Spinal cord (tissue), 10 donors: ENCODE results near the gene FLNB. TPM values are rescaled to one million over a fixed set of nuclear protein-coding genes. Genes with fewer than 3 reads are reported as not detected.

Experiments
- DNase-seq, 6 donors: peaks; one replicate each; pipeline versions ENCODE4 v3.0.0 to v3.0.0-alpha.2; 2013 to 2015; ENCODE audit warnings: low spot score in 6 of 6, low read depth in 4 of 6
- H3K27ac ChIP-seq: one replicate; pipeline ENCODE4 v1.5.1; 2013; ENCODE audit warnings: low read depth, low read length, control low read depth
- H3K27me3 ChIP-seq: one replicate; pipeline ENCODE4 v1.6.1; 2013; ENCODE audit warnings: low read length; ENCODE audit not compliant: control insufficient read depth, insufficient read depth
- H3K36me3 ChIP-seq: one replicate; pipeline ENCODE4 v1.6.1; 2013; ENCODE audit warnings: low read length; ENCODE audit not compliant: control insufficient read depth, insufficient read depth
- H3K4me1 ChIP-seq: one replicate; pipeline ENCODE4 v1.6.1; 2013; ENCODE audit warnings: low read length; ENCODE audit not compliant: control insufficient read depth, insufficient read depth
- H3K4me3 ChIP-seq: one replicate; pipeline ENCODE4 v1.5.1; 2013; ENCODE audit warnings: low read depth, low read length, control low read depth
- H3K9me3 ChIP-seq: one replicate; pipeline ENCODE4 v1.6.1; 2013; ENCODE audit warnings: low read length; ENCODE audit not compliant: control insufficient read depth, insufficient read depth
- WGBS: methylation state at CpG from one replicate; pipeline ENCODE4 v1.1.5; 2013; ENCODE audit warnings: missing lambda C conversion rate; ENCODE audit not compliant: insufficient coverage; 5-methylcytosine and 5-hydroxymethylcytosine counted together
- polyA plus RNA-seq, 2 donors: library from polyadenylated mRNA; unstranded; fragments of 120-200 nt; gene quantifications; one replicate each; pipeline ENCODE4 v1.2.1, GENCODE V29; 2013; ENCODE audit not compliant: insufficient read length in 2 of 2
- total RNA-seq, 2 donors: library from RNA; depleted of rRNA in 1 of 2; stranded (reverse); fragments of 120-200 nt in 1 of 2; fragments of >200 nt in 1 of 2; gene quantifications; one replicate each; pipeline versions ENCODE4 v1.2.3 to v1.2.4, GENCODE V29; 2013 to 2014
- donor health status: healthy.

The FLNB gene
- total and polyA plus RNA-seq, 4 donors = 46.1 to 251 (median 74.7) TPM

DNA sequence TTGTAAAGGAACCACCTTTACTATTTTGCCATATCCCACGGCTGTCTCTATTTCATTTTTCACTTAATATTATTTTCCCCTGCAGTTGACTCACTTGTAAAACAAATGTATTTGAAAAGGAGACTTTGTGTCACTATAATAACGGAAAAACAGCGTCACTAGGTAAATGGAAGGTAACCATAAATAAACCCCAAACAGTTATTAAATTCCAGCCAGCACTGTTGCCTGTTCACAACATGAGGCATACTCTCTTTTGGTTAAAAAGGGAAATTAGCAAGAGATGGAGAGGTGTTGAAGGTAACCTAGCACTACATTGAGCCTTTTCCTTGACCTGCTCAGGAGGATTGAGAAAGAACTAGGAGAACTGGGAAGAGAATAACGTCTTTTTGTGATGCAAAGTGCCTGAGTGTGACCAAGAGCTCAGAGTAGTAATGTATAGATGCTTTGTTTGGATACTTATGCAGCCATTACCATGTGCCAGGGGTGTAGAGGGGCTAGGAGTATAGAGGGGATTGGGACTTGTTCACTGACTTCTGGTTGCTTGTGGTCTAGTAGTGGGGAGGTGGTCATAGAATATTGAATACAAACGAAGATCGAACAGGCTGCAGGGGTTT is 19.6 kb downstream of the FLNB start:
- Histone ChIP-seq H3K36me3 (no peaks in the 10 kb centered on the region), H3K27ac (no peak overlapping the region), H3K4me3 (no peak overlapping the region), H3K4me1 (peaks cover 12% of the 10 kb centered on the region), H3K27me3 (no peaks in the 10 kb centered on the region), H3K9me3 (no peaks in the 10 kb centered on the region)
- DNase-seq = no peak
- WGBS = 30% methylated on average over 1 of the region's 6 CpGs

- H3K27ac ChIP-seq = no peak overlapping the region
These were observed 20.7 kb downstream of the FLNB start for GRCh38 chr3:58028902-58029301.

GRCh38 chr3:58029842-58030584 is 21.8 kb downstream of the FLNB start:
- Histone ChIP-seq H3K4me3 (no peak overlapping the region), H3K27me3 (no peaks in the 10 kb centered on the region), H3K27ac (no peak overlapping the region), H3K36me3 (no peaks in the 10 kb centered on the region), H3K4me1 (peaks cover 12% of the 10 kb centered on the region), H3K9me3 (no peaks in the 10 kb centered on the region)
- 88% methylated on average over 3 of the region's 5 CpGs for WGBS
- no peak for DNase-seq

More at GRCh38 chr3:58028902-58029301, 20.7 kb downstream of the FLNB start:
- no CpG with 5 or more reads among the region's 1 CpG for WGBS
- H3K4me3 ChIP-seq = no peak overlapping the region
- H3K9me3 ChIP-seq = no peaks in the 10 kb centered on the region
- no peaks in the 10 kb centered on the region for H3K36me3 ChIP-seq
- H3K27me3 ChIP-seq = no peaks in the 10 kb centered on the region
- no peak for DNase-seq
- H3K4me1 ChIP-seq = peaks cover 12% of the 10 kb centered on the region

DNA sequence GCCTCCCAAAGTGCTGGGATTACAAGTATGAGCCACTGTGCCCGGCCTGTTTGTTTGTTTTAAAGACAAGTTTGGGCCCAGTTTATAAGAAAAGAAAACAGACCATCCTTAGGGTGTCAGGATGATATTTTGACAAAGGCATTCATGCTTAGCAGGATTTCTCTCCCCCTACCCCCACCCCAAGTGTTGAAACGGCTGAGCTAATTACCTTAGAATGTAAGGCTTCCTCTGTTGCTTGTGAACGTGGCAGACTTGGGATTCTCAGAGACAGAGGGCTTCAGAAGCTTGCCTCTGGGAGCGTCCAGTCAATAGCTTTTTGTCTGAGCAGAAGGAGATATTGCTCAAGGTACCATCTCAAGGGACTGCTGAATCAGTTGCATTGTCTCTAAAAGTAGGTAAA is 24.0 kb downstream of the FLNB start:
- Histone ChIP-seq H3K27me3 (no peaks in the 10 kb centered on the region), H3K4me3 (no peak overlapping the region), H3K9me3 (no peaks in the 10 kb centered on the region), H3K36me3 (no peaks in the 10 kb centered on the region), H3K4me1 (no peaks in the 10 kb centered on the region), H3K27ac (no peak overlapping the region)
- 55% methylated on average over 3 of the region's 4 CpGs for WGBS
- DNase-seq = no peak

- Histone ChIP-seq H3K27ac (no peak overlapping the region), H3K9me3 (no peaks in the 10 kb centered on the region), H3K4me3 (no peak overlapping the region), H3K4me1 (no peaks in the 10 kb centered on the region), H3K27me3 (no peaks in the 10 kb centered on the region), H3K36me3 (no peaks in the 10 kb centered on the region)
- WGBS = 92% methylated on average over 1 of the region's 6 CpGs
- DNase-seq = no peak
These were observed 26.7 kb downstream of the FLNB start for GRCh38 chr3:58034738-58035523.

GRCh38 chr3:58035524-58036255 is 27.5 kb downstream of the FLNB start:
- Histone ChIP-seq H3K27me3 (no peaks in the 10 kb centered on the region), H3K36me3 (no peaks in the 10 kb centered on the region), H3K4me3 (no peak overlapping the region), H3K9me3 (no peaks in the 10 kb centered on the region), H3K4me1 (no peaks in the 10 kb centered on the region), H3K27ac (peak overlapping the region; percentile 7)
- DNase-seq = no peak
- 55% methylated on average over 6 of the region's 11 CpGs for WGBS

GRCh38 chr3:58036293-58037032 is 28.2 kb downstream of the FLNB start:
- DNase-seq = no peak
- WGBS = 68% methylated on average over 7 of the region's 8 CpGs
- Histone ChIP-seq H3K27ac (peak overlapping the region; percentile 7), H3K27me3 (no peaks in the 10 kb centered on the region), H3K4me1 (peaks cover 5% of the 10 kb centered on the region), H3K9me3 (no peaks in the 10 kb centered on the region), H3K4me3 (no peak overlapping the region), H3K36me3 (no peaks in the 10 kb centered on the region)

DNA sequence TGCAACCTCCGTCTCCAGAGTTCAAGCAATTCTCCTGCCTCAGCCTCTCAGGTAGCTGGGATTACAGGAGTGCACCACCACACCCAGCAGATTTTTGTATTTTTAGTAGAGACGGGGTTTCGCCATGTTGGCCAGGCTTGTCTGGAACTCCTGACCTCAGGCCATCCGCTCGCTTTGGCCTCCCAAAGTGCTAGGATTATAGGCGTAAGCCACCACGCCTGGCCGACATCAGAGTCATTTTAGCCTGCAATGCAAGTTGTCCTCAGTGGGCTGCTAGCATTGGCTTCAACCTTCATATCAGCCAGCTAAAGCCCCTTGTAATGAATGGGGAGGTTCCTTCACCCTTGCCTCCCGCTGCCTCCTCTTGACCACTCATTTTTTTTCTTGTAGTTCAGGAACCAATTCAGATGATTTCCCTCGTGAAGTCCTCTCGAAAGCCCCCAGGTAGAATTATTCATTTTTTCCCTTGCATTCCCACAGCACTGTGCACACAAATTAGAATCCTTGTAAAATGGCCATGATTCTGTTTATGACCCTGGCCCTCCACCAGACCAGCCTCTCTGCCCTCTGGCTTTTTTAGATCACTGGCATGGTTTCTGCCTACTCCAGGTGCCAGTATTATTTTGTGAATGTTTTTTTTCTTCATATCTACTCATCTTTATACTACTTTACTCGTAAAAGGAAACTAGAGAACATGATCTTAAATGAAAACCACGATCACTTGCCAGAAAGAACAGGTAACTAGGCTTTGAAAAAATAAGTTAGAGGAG is 29.1 kb downstream of the FLNB start:
- 98% methylated on average over 10 of the region's 13 CpGs for WGBS
- DNase-seq = no peak
- H3K4me1 ChIP-seq = peaks cover 10% of the 10 kb centered on the region
- H3K27ac ChIP-seq = no peak overlapping the region
- no peaks in the 10 kb centered on the region for H3K36me3 ChIP-seq
- no peak overlapping the region for H3K4me3 ChIP-seq
- H3K27me3 ChIP-seq = no peaks in the 10 kb centered on the region
- no peaks in the 10 kb centered on the region for H3K9me3 ChIP-seq
